Neural progenitor cell (in vitro differentiated cells): ENCODE measurements around the gene ADD3.

Experiments
- EZH2phosphoT487 ChIP-seq: fragments of 200-600 bp; sonication (generic); IDR thresholded peaks from 2 replicates; pipeline ENCODE4 v1.6.1; 2017; ENCODE audit warnings: antibody characterized with exemption
- TF ChIP-seq, protein P1 (sequence below): fragments of 200-600 bp; sonication (generic); IDR thresholded peaks from 2 replicates; pipeline ENCODE4 v1.5.1; 2017; ENCODE audit warnings: antibody characterized with exemption, mild to moderate bottlenecking

- TF ChIP-seq, protein P1, sequence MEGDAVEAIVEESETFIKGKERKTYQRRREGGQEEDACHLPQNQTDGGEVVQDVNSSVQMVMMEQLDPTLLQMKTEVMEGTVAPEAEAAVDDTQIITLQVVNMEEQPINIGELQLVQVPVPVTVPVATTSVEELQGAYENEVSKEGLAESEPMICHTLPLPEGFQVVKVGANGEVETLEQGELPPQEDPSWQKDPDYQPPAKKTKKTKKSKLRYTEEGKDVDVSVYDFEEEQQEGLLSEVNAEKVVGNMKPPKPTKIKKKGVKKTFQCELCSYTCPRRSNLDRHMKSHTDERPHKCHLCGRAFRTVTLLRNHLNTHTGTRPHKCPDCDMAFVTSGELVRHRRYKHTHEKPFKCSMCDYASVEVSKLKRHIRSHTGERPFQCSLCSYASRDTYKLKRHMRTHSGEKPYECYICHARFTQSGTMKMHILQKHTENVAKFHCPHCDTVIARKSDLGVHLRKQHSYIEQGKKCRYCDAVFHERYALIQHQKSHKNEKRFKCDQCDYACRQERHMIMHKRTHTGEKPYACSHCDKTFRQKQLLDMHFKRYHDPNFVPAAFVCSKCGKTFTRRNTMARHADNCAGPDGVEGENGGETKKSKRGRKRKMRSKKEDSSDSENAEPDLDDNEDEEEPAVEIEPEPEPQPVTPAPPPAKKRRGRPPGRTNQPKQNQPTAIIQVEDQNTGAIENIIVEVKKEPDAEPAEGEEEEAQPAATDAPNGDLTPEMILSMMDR, result no peak
- no peak for TF ChIP-seq EZH2phosphoT487
Measured at GRCh38 chr10:109974504-109975191, 33.1 kb upstream of the ADD3 start.
